Neutrophil (primary cell): ENCODE results near the gene CACNA2D1.

Experiments
- H3K27ac ChIP-seq: fragments of 200-600 bp; sonication (generic); 2 replicates; pipeline ENCODE4 v1.5.1; 2016; ENCODE audit warnings: mild to moderate bottlenecking, moderate library complexity
- H3K27me3 ChIP-seq: fragments of 200-600 bp; sonication (generic); 2 replicates; pipeline ENCODE4 v1.6.0; 2016; ENCODE audit warnings: mild to moderate bottlenecking
- H3K36me3 ChIP-seq: fragments of 200-600 bp; sonication (generic); 2 replicates; pipeline ENCODE4 v1.5.1; 2017
- H3K4me1 ChIP-seq, 2 experiments: fragments of 200-600 bp in 1 of 2; sonication (generic) in 1 of 2; 1 replicate in 1 of 2; 2 replicates in 1 of 2; pipeline versions ENCODE4 v1.5.1 to v1.6.1; 2013 to 2016; ENCODE audit warnings: low read depth in 1 of 2, low read length in 1 of 2, mild to moderate bottlenecking in 1 of 2, moderate library complexity in 1 of 2; ENCODE audit not compliant: control insufficient read depth in 1 of 2, insufficient read depth in 1 of 2
- H3K4me3 ChIP-seq, 2 experiments: fragments of 200-600 bp in 1 of 2; sonication (generic) in 1 of 2; 1 replicate in 1 of 2; 2 replicates in 1 of 2; pipeline ENCODE4 v1.5.1; 2013 to 2016; ENCODE audit warnings: low read depth in 1 of 2, low read length in 1 of 2, mild to moderate bottlenecking in 1 of 2, moderate library complexity in 1 of 2
- H3K9me3 ChIP-seq: fragments of 200-600 bp; sonication (generic); 2 replicates; pipeline ENCODE4 v1.5.1; 2016
- CTCF ChIP-seq: fragments of 200-600 bp; sonication (generic); IDR thresholded peaks from 2 replicates; pipeline ENCODE4 v1.5.1; 2016; ENCODE audit warnings: antibody characterized with exemption

CACNA2D1 gene

GRCh38 chr7:82339958-82340357 is 103.6 kb downstream of the CACNA2D1 start:
- H3K36me3 ChIP-seq, result no peaks in the 10 kb centered on the region
- TF ChIP-seq CTCF, result no peak
- no peak overlapping the region for H3K4me3 ChIP-seq
- H3K9me3 ChIP-seq, result no peaks in the 10 kb centered on the region
- no peaks in the 10 kb centered on the region for H3K27me3 ChIP-seq
- H3K4me1 ChIP-seq, result no peaks in the 10 kb centered on the region
- no peak overlapping the region for H3K27ac ChIP-seq

- Histone ChIP-seq H3K27me3 (no peaks in the 10 kb centered on the region), H3K27ac (no peak overlapping the region), H3K4me3 (no peak overlapping the region), H3K4me1 (no peaks in the 10 kb centered on the region), H3K9me3 (no peaks in the 10 kb centered on the region), H3K36me3 (no peaks in the 10 kb centered on the region)
- no peak for TF ChIP-seq CTCF
Observed at GRCh38 chr7:82335927-82336326, 107.7 kb downstream of the CACNA2D1 start.

- Histone ChIP-seq H3K4me1 (no peaks in the 10 kb centered on the region), H3K27me3 (no peaks in the 10 kb centered on the region), H3K9me3 (no peaks in the 10 kb centered on the region), H3K36me3 (no peaks in the 10 kb centered on the region), H3K4me3 (no peak overlapping the region), H3K27ac (no peak overlapping the region)
- TF ChIP-seq CTCF, result no peak
Observed at GRCh38 chr7:82335001-82335400, 108.6 kb downstream of the CACNA2D1 start.

GRCh38 chr7:82331234-82331633 is 112.3 kb downstream of the CACNA2D1 start:
- Histone ChIP-seq H3K27ac (no peak overlapping the region), H3K4me3 (no peak overlapping the region), H3K4me1 (no peaks in the 10 kb centered on the region), H3K36me3 (no peaks in the 10 kb centered on the region), H3K9me3 (no peaks in the 10 kb centered on the region), H3K27me3 (no peaks in the 10 kb centered on the region)
- no peak for TF ChIP-seq CTCF

DNA sequence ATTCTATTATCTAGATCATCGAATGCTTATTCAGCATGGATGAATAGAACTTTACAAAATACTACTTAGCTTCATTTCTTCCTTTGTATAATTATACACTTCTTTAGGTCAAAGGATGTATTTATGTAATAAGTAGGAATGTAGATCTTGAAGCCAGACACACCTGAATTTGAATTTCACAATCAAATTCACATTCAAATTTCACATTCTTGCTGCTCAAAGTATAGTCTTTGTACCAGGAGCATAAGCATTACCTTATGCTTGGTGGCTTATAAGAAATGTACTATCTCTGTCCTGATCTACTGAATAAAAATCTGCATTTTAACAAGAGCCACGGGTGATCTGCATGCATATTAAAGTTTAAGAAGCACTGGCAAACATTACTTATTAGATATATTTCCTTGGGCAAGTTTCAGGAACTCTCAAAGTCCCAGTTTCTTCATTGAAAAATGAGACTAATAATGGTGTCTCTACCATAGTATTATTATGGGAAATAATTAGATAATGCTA is 112.8 kb downstream of the CACNA2D1 start:
- no peak overlapping the region for H3K4me3 ChIP-seq
- TF ChIP-seq CTCF, result no peak
- no peaks in the 10 kb centered on the region for H3K4me1 ChIP-seq
- H3K27ac ChIP-seq, result no peak overlapping the region
- H3K36me3 ChIP-seq, result no peaks in the 10 kb centered on the region
- no peaks in the 10 kb centered on the region for H3K27me3 ChIP-seq
- no peaks in the 10 kb centered on the region for H3K9me3 ChIP-seq

DNA sequence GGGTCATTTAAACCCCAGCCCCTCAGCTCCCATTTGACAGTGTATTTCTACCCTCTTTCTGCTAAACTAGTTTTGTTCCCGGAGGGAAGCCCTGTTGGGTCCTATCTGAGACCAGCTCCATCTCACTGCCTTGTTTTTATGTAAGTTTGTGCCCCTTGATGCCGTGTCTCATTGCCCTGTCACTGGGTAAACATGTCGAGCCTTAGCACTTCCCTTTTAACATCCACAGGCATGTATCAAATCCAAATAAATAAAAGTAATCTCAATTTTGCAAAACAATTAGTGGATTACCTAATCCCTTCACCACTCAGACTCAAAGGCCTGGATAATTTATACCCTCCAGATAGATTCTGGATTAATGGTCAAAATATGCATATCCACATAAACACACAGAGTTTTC is 115.7 kb downstream of the CACNA2D1 start:
- H3K9me3 ChIP-seq, result no peaks in the 10 kb centered on the region
- no peak overlapping the region for H3K4me3 ChIP-seq
- H3K4me1 ChIP-seq, result no peaks in the 10 kb centered on the region
- H3K27me3 ChIP-seq, result no peaks in the 10 kb centered on the region
- H3K27ac ChIP-seq, result no peak overlapping the region
- TF ChIP-seq CTCF, result no peak
- H3K36me3 ChIP-seq, result no peaks in the 10 kb centered on the region
